Measurements from ENCODE around the gene SYNE3.

- no peak for TF ChIP-seq POLR2A (IDR thresholded peaks at IDR 0.05)
- TF ChIP-seq, protein P1, sequence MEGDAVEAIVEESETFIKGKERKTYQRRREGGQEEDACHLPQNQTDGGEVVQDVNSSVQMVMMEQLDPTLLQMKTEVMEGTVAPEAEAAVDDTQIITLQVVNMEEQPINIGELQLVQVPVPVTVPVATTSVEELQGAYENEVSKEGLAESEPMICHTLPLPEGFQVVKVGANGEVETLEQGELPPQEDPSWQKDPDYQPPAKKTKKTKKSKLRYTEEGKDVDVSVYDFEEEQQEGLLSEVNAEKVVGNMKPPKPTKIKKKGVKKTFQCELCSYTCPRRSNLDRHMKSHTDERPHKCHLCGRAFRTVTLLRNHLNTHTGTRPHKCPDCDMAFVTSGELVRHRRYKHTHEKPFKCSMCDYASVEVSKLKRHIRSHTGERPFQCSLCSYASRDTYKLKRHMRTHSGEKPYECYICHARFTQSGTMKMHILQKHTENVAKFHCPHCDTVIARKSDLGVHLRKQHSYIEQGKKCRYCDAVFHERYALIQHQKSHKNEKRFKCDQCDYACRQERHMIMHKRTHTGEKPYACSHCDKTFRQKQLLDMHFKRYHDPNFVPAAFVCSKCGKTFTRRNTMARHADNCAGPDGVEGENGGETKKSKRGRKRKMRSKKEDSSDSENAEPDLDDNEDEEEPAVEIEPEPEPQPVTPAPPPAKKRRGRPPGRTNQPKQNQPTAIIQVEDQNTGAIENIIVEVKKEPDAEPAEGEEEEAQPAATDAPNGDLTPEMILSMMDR (IDR thresholded peaks at IDR 0.05 in 4 of 5, conservative IDR thresholded peaks at IDR 0.05 in 1 of 5): no peak
Measured at GRCh38 chr14:95496111-95496681, 20.3 kb downstream of the SYNE3 start.

Measured in gastrocnemius medialis (tissue), 4 donors.